ENCODE measurements around the gene CHCHD6. TPM values are rescaled to one million over a fixed set of nuclear protein-coding genes. Genes with fewer than 3 reads are reported as not detected.

CHCHD6 gene
- total RNA-seq, 3 donors from 2014 or later (not counting 1 experiment from before 2014, with no cell fraction given), result 5.3 to 9.9 (median 8.3) TPM

GRCh38 chr3:126659915-126660886 lies 43.8 kb upstream of the CHCHD6 start:
- no peak for TF ChIP-seq CTCF (IDR thresholded peaks at IDR 0.05)
- Histone ChIP-seq H3K36me3 (ENCODE audit: control insufficient read depth, insufficient read depth, low read length) (no peaks in the 10 kb centered on the region), H3K27me3 (ENCODE audit: control insufficient read depth, insufficient read depth, low read length) (no peaks in the 10 kb centered on the region), H3K9me3 (ENCODE audit: control insufficient read depth, insufficient read depth, low read length) (no peaks in the 10 kb centered on the region), H3K27ac (ENCODE audit: low read length) (no peak overlapping the region), H3K4me1 (ENCODE audit: control insufficient read depth, insufficient read depth, low read length) (no peaks in the 10 kb centered on the region), H3K4me3 (ENCODE audit: low read length) (no peak overlapping the region)
- intact Hi-C loops (cut with micrococcal nuclease), result no loop called here
- no peak overlapping the region for H3K4me3 Mint-ChIP-seq
- ATAC-seq (no peak), DNase-seq (no peak)
- peaks cover 2 to 3% of the 10 kb centered on the region in 2 donors for H3K4me1 Mint-ChIP-seq
- peaks cover 7 to 11% of the 10 kb centered on the region in 2 donors for H3K27me3 Mint-ChIP-seq (ENCODE audit: low read depth in 2 of 2)
- H3K36me3 Mint-ChIP-seq, result no peaks in the 10 kb centered on the region
- WGBS (ENCODE audit: insufficient coverage), result 81% methylated on average over 18 of the region's 19 CpGs
- no peak overlapping the region for H3K27ac Mint-ChIP-seq
- no peaks in the 10 kb centered on the region for H3K9me3 Mint-ChIP-seq

GRCh38 chr3:126661532-126662364 lies 42.3 kb upstream of the CHCHD6 start:
- intact Hi-C loops (cut with micrococcal nuclease), result no loop called here

GRCh38 chr3:126663257-126663656 lies 40.8 kb upstream of the CHCHD6 start:
- Histone ChIP-seq H3K9me3 (ENCODE audit: control insufficient read depth, insufficient read depth, low read length) (no peaks in the 10 kb centered on the region), H3K27me3 (ENCODE audit: control insufficient read depth, insufficient read depth, low read length) (no peaks in the 10 kb centered on the region), H3K4me3 (ENCODE audit: low read length) (no peak overlapping the region), H3K27ac (ENCODE audit: low read length) (no peak overlapping the region), H3K4me1 (ENCODE audit: control insufficient read depth, insufficient read depth, low read length) (peaks cover 8% of the 10 kb centered on the region), H3K36me3 (ENCODE audit: control insufficient read depth, insufficient read depth, low read length) (no peaks in the 10 kb centered on the region)
- 82% methylated on average over 4 of the region's 4 CpGs for WGBS (ENCODE audit: insufficient coverage)
- Mint-ChIP-seq H3K27me3 (ENCODE audit: low read depth in 2 of 2) (peaks cover 7 to 9% of the 10 kb centered on the region in 2 donors), H3K4me3 (no peak overlapping the region), H3K9me3 (no peaks in the 10 kb centered on the region), H3K4me1 (peaks cover 16 to 17% of the 10 kb centered on the region in 2 donors), H3K36me3 (no peaks in the 10 kb centered on the region), H3K27ac (no peak overlapping the region)
- no peak for DNase-seq
- no peak for ATAC-seq
- intact Hi-C loops (cut with micrococcal nuclease), result no loop called here
- no peak for TF ChIP-seq CTCF (IDR thresholded peaks at IDR 0.05)

More at GRCh38 chr3:126661532-126662364, 42.3 kb upstream of the CHCHD6 start:
- Histone ChIP-seq H3K27ac (ENCODE audit: low read length) (no peak overlapping the region), H3K27me3 (ENCODE audit: control insufficient read depth, insufficient read depth, low read length) (no peaks in the 10 kb centered on the region), H3K9me3 (ENCODE audit: control insufficient read depth, insufficient read depth, low read length) (no peaks in the 10 kb centered on the region), H3K4me1 (ENCODE audit: control insufficient read depth, insufficient read depth, low read length) (peaks cover 8% of the 10 kb centered on the region), H3K36me3 (ENCODE audit: control insufficient read depth, insufficient read depth, low read length) (no peaks in the 10 kb centered on the region), H3K4me3 (ENCODE audit: low read length) (no peak overlapping the region)
- Mint-ChIP-seq H3K4me1 (peaks cover 16 to 17% of the 10 kb centered on the region in 2 donors), H3K27ac (no peak overlapping the region), H3K27me3 (ENCODE audit: low read depth in 2 of 2) (peaks cover 7 to 16% of the 10 kb centered on the region in 2 donors), H3K36me3 (no peaks in the 10 kb centered on the region), H3K4me3 (no peak overlapping the region), H3K9me3 (no peaks in the 10 kb centered on the region)
- DNase-seq (no peak), ATAC-seq (no peak)
- TF ChIP-seq CTCF (IDR thresholded peaks at IDR 0.05), result no peak
- 87% methylated on average over 10 of the region's 11 CpGs for WGBS (ENCODE audit: insufficient coverage)
